ENCODE data around the gene C1orf21.

Gene C1orf21

GRCh38 chr1:184385865-184386311, 941 bp upstream of the C1orf21 start:
- no peak for DNase-seq (ENCODE audit: low read depth in 2 of 3, low spot score in 2 of 3)

GRCh38 chr1:184387069-184387475, 243 bp downstream of the C1orf21 start:
- no peak for DNase-seq (ENCODE audit: low read depth in 2 of 3, low spot score in 2 of 3)

GRCh38 chr1:184387476-184388318, 868 bp downstream of the C1orf21 start:
- DNase-seq (ENCODE audit: low read depth in 2 of 3, low spot score in 2 of 3), result peak in 2 of 3 experiments; percentile 12 to 23

- no peak for DNase-seq (ENCODE audit: low read depth in 2 of 3, low spot score in 2 of 3)
These were observed 1.6 kb downstream of the C1orf21 start for GRCh38 chr1:184388319-184388889.

- DNase-seq (ENCODE audit: low read depth in 2 of 3, low spot score in 2 of 3), result no peak
These were observed 2.1 kb downstream of the C1orf21 start for GRCh38 chr1:184388971-184389370.

- DNase-seq (ENCODE audit: low read depth in 2 of 3, low spot score in 2 of 3), result no peak
These were observed 2.6 kb downstream of the C1orf21 start for GRCh38 chr1:184389446-184389845.

- DNase-seq (ENCODE audit: low read depth in 2 of 3, low spot score in 2 of 3), result no peak
These were observed 4.1 kb downstream of the C1orf21 start for GRCh38 chr1:184390889-184391288.

GRCh38 chr1:184392067-184392466, 5.2 kb downstream of the C1orf21 start:
- DNase-seq (ENCODE audit: low read depth in 2 of 3, low spot score in 2 of 3), result no peak

GRCh38 chr1:184392779-184393522, 6.1 kb downstream of the C1orf21 start:
- no peak for DNase-seq (ENCODE audit: low read depth in 2 of 3, low spot score in 2 of 3)

GRCh38 chr1:184393962-184394361, 7.1 kb downstream of the C1orf21 start:
- no peak for DNase-seq (ENCODE audit: low read depth in 2 of 3, low spot score in 2 of 3)

- no peak for DNase-seq (ENCODE audit: low read depth in 2 of 3, low spot score in 2 of 3)
These were observed 8.5 kb downstream of the C1orf21 start for GRCh38 chr1:184395370-184395769.

GRCh38 chr1:184395937-184396480, 9.2 kb downstream of the C1orf21 start:
- DNase-seq (ENCODE audit: low read depth in 2 of 3, low spot score in 2 of 3), result no peak

- no peak for DNase-seq (ENCODE audit: low read depth in 2 of 3, low spot score in 2 of 3)
These were observed 12.5 kb downstream of the C1orf21 start for GRCh38 chr1:184399192-184399847.

GRCh38 chr1:184403961-184404726, 17.3 kb downstream of the C1orf21 start:
- no peak for DNase-seq (ENCODE audit: low read depth in 2 of 3, low spot score in 2 of 3)

GRCh38 chr1:184404727-184405027, 17.8 kb downstream of the C1orf21 start:
- no peak for DNase-seq (ENCODE audit: low read depth in 2 of 3, low spot score in 2 of 3)

GRCh38 chr1:184405094-184405800, 18.4 kb downstream of the C1orf21 start:
- DNase-seq (ENCODE audit: low read depth in 2 of 3, low spot score in 2 of 3), result no peak

GRCh38 chr1:184405801-184406142, 18.9 kb downstream of the C1orf21 start:
- no peak for DNase-seq (ENCODE audit: low read depth in 2 of 3, low spot score in 2 of 3)

GRCh38 chr1:184406479-184406878, 19.6 kb downstream of the C1orf21 start:
- DNase-seq (ENCODE audit: low read depth in 2 of 3, low spot score in 2 of 3), result no peak

GRCh38 chr1:184407816-184408510, 21.1 kb downstream of the C1orf21 start:
- no peak for DNase-seq (ENCODE audit: low read depth in 2 of 3, low spot score in 2 of 3)
